ENCODE results near the gene VPS11.
"Not testable (repeated sequence)": the region's sequence is repeated elsewhere in the genome, so short reads cannot be mapped to it uniquely, and the experiment has no call there.

Gene VPS11

DNA sequence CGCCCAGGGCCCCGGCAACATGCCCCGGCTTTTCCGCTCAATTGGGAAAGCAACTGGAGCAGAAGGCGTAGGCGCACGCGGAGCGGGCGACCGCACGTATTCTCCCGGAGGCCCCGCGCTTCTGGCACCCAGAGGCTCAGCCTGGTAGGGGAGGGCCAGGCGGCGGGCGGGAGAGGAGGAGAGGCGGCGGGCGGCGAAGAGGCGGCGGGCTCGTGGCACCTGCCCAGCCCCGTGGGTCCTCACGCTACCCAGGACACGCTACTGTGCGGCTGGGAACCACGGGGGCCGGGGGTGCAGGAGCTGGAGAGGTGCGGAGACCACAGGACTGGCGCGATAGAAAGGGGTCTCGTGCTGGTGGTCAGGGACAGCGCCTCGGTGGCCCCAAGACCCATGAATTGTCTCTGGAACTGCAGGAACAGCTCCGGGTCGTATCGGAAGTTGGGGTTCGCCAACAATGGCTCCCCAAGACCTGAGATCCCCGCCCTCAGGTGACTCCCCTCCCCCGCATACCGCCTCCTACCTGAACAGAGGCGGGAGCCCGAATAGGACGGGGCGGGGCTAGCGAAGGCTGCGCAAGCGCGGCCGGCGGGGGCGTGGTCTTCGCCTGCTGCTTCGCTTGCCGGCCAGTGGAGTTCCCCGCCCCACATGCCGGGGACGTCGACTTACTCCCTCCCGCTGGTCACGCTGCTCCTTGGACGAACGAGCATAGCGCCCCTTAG lies 37.1 kb upstream of the VPS11 start, which contains the start of gene SLC37A4:
Gene SLC37A4, minus strand, starts transcription at position 549 of the 719 bp plus-strand sequence.
- H2BK15ac ChIP-seq (ENCODE audit: low read length): peak within 1 kb of the TSS; percentile 81
- H3K18ac ChIP-seq (ENCODE audit: low read length): peak within 1 kb of the TSS; percentile 94
- no peak within 1 kb of the TSS for H4K8ac ChIP-seq (ENCODE audit: low read depth, low read length)
- peak within 1 kb of the TSS; percentile 88 for H3K4me2 ChIP-seq (ENCODE audit: insufficient read depth, low read length, poor library complexity, severe bottlenecking)
- no peaks in the 10 kb centered on the region for H3K27me3 ChIP-seq (ENCODE audit: control insufficient read depth in 3 of 3, insufficient read depth in 3 of 3, low read depth in 1 of 3, low read length in 3 of 3)
- no peak within 1 kb of the TSS for H4K91ac ChIP-seq (ENCODE audit: low read depth, low read length, poor library complexity)
- H3K36me3 ChIP-seq (replicated peaks in 1 of 2; ENCODE audit: control insufficient read depth in 2 of 2, insufficient read depth in 2 of 2, low read length in 2 of 2): peaks cover 28 to 37% of the 10 kb centered on the region in 2 donors
- H2BK12ac ChIP-seq (ENCODE audit: low read length): peak within 1 kb of the TSS; percentile 85
- peak within 1 kb of the TSS; percentile 97 for H2AFZ ChIP-seq (ENCODE audit: low read length)
- H2AK5ac ChIP-seq (ENCODE audit: low read depth, low read length): peak within 1 kb of the TSS; percentile 82
- no peak within 1 kb of the TSS for H3K14ac ChIP-seq (ENCODE audit: low read length)
- H3K27ac ChIP-seq (replicated peaks; ENCODE audit: low read length): peak within 1 kb of the TSS; percentile 28
- peak within 1 kb of the TSS; percentile 98 for H3K9ac ChIP-seq (ENCODE audit: low read depth, low read length, poor library complexity)
- no peaks in the 10 kb centered on the region for H3K9me3 ChIP-seq (replicated peaks in 1 of 2; ENCODE audit: control insufficient read depth in 2 of 2, insufficient read depth in 1 of 2, low read depth in 1 of 2, low read length in 2 of 2)
- peaks cover 6 to 12% of the 10 kb centered on the region in 2 donors for H3K4me1 ChIP-seq (ENCODE audit: control insufficient read depth in 2 of 2, insufficient read depth in 1 of 2, low read depth in 1 of 2, low read length in 2 of 2)
- H2BK120ac ChIP-seq (ENCODE audit: low read depth, low read length): peak within 1 kb of the TSS; percentile 22
- WGBS, 2 donors (ENCODE audit: extremely low coverage in 2 of 2, insufficient read length in 2 of 2, insufficient replicate concordance in 1 of 2): no CpG with 5 or more reads among the region's 67 CpGs
- H3K4ac ChIP-seq (ENCODE audit: low read length): no peak within 1 kb of the TSS
- H3K79me1 ChIP-seq (ENCODE audit: low read depth, low read length): peaks cover 19% of the 10 kb centered on the region
- peak within 1 kb of the TSS; percentile 60 for H2BK5ac ChIP-seq (ENCODE audit: low read length)
- DNase-seq (ENCODE audit: low spot score): peak; percentile 93
- peak within 1 kb of the TSS; percentile 92 for H3K23ac ChIP-seq (ENCODE audit: low read depth, low read length, poor library complexity)
- H3K4me3 ChIP-seq (ENCODE audit: low read length in 2 of 2): peak within 1 kb of the TSS; percentile 88 to 89

DNA sequence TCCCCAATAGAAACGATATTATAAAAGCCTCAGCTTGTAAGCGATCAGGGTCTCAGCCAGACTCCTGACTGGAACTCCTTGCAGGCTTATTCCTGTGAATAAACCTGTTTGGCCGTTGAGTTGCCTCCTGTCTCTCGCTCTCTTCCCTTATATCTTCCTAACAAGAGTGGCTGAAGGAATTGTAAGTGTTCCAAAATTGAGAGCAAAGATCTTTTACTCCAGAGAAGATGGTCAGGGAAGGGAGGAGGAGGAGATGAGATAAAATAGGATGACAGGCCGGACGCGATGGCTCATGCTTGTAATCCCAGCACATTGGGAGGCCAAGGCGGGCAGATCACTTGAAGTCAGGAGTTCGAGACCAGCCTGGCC lies 35.7 kb upstream of the VPS11 start:
- H3K4me3 ChIP-seq (ENCODE audit: low read length in 2 of 2): no peak overlapping the region
- no peak overlapping the region for H3K4me2 ChIP-seq (ENCODE audit: insufficient read depth, low read length, poor library complexity, severe bottlenecking)
- no peaks in the 10 kb centered on the region for H3K9me3 ChIP-seq (replicated peaks in 1 of 2; ENCODE audit: control insufficient read depth in 2 of 2, insufficient read depth in 1 of 2, low read depth in 1 of 2, low read length in 2 of 2)
- no peak overlapping the region for H2BK15ac ChIP-seq (ENCODE audit: low read length)
- H3K36me3 ChIP-seq (replicated peaks in 1 of 2; ENCODE audit: control insufficient read depth in 2 of 2, insufficient read depth in 2 of 2, low read length in 2 of 2): peaks cover 15 to 23% of the 10 kb centered on the region in 2 donors
- H3K14ac ChIP-seq (ENCODE audit: low read length): no peak overlapping the region
- no peak overlapping the region for H2BK120ac ChIP-seq (ENCODE audit: low read depth, low read length)
- no peak overlapping the region for H2BK5ac ChIP-seq (ENCODE audit: low read length)
- H3K23ac ChIP-seq (ENCODE audit: low read depth, low read length, poor library complexity): no peak overlapping the region
- no peak overlapping the region for H3K4ac ChIP-seq (ENCODE audit: low read length)
- H3K4me1 ChIP-seq (ENCODE audit: control insufficient read depth in 2 of 2, insufficient read depth in 1 of 2, low read depth in 1 of 2, low read length in 2 of 2): peaks cover 6 to 12% of the 10 kb centered on the region in 2 donors
- no peak overlapping the region for H3K18ac ChIP-seq (ENCODE audit: low read length)
- H3K27me3 ChIP-seq (ENCODE audit: control insufficient read depth in 3 of 3, insufficient read depth in 3 of 3, low read depth in 1 of 3, low read length in 3 of 3): no peaks in the 10 kb centered on the region
- no peak overlapping the region for H3K27ac ChIP-seq (replicated peaks; ENCODE audit: low read length)
- peak overlapping the region; percentile 39 for H2AFZ ChIP-seq (ENCODE audit: low read length)
- DNase-seq (ENCODE audit: low spot score): no peak
- no peak overlapping the region for H4K91ac ChIP-seq (ENCODE audit: low read depth, low read length, poor library complexity)
- peaks cover 15% of the 10 kb centered on the region for H3K79me1 ChIP-seq (ENCODE audit: low read depth, low read length)
- H3K9ac ChIP-seq (ENCODE audit: low read depth, low read length, poor library complexity): no peak overlapping the region
- no CpG with 5 or more reads among the region's 9 CpGs for WGBS, 2 donors (ENCODE audit: extremely low coverage in 2 of 2, insufficient read length in 2 of 2, insufficient replicate concordance in 1 of 2)
- H4K8ac ChIP-seq (ENCODE audit: low read depth, low read length): no peak overlapping the region
- no peak overlapping the region for H2AK5ac ChIP-seq (ENCODE audit: low read depth, low read length)
- no peak overlapping the region for H2BK12ac ChIP-seq (ENCODE audit: low read length)

DNA sequence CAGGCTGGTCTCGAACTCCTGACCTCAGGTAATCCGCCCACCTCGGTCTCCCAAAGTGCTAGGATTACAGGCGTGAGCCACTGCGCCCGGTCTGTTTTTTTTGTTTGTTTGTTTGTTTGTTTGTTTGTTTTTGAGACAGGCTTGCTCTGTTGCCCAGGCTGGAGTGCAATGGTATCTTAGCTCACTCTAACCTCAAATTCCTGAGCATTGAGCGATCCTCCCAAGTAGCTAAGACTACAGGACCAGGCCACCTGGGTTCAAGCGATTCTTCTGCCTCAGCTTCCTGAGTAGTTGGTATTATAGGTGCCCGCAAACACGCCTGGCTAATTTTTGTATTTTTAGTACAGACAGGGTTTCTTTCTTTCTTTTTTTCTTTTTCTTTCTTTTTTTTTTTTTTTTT lies 34.2 kb upstream of the VPS11 start:
- not testable (repeated sequence) for H4K91ac ChIP-seq (ENCODE audit: low read depth, low read length, poor library complexity); H3K9me3 ChIP-seq (replicated peaks in 1 of 2; ENCODE audit: control insufficient read depth in 2 of 2, insufficient read depth in 1 of 2, low read depth in 1 of 2, low read length in 2 of 2); H3K4ac ChIP-seq (ENCODE audit: low read length); H2AK5ac ChIP-seq (ENCODE audit: low read depth, low read length); H2BK5ac ChIP-seq (ENCODE audit: low read length); H3K79me1 ChIP-seq (ENCODE audit: low read depth, low read length); H3K4me2 ChIP-seq (ENCODE audit: insufficient read depth, low read length, poor library complexity, severe bottlenecking); H3K27ac ChIP-seq (replicated peaks; ENCODE audit: low read length); H2BK120ac ChIP-seq (ENCODE audit: low read depth, low read length); H2AFZ ChIP-seq (ENCODE audit: low read length); H3K9ac ChIP-seq (ENCODE audit: low read depth, low read length, poor library complexity); H2BK12ac ChIP-seq (ENCODE audit: low read length); H3K18ac ChIP-seq (ENCODE audit: low read length); H2BK15ac ChIP-seq (ENCODE audit: low read length); H3K36me3 ChIP-seq (replicated peaks in 1 of 2; ENCODE audit: control insufficient read depth in 2 of 2, insufficient read depth in 2 of 2, low read length in 2 of 2); H3K14ac ChIP-seq (ENCODE audit: low read length); H4K8ac ChIP-seq (ENCODE audit: low read depth, low read length); H3K4me3 ChIP-seq (ENCODE audit: low read length in 2 of 2); DNase-seq (ENCODE audit: low spot score); H3K27me3 ChIP-seq (ENCODE audit: control insufficient read depth in 3 of 3, insufficient read depth in 3 of 3, low read depth in 1 of 3, low read length in 3 of 3); H3K23ac ChIP-seq (ENCODE audit: low read depth, low read length, poor library complexity)
- no CpG with 5 or more reads among the region's 10 CpGs for WGBS, 2 donors (ENCODE audit: extremely low coverage in 2 of 2, insufficient read length in 2 of 2, insufficient replicate concordance in 1 of 2)
- peaks cover 6 to 12% of the 10 kb centered on the region in 2 donors for H3K4me1 ChIP-seq (ENCODE audit: control insufficient read depth in 2 of 2, insufficient read depth in 1 of 2, low read depth in 1 of 2, low read length in 2 of 2)

DNA sequence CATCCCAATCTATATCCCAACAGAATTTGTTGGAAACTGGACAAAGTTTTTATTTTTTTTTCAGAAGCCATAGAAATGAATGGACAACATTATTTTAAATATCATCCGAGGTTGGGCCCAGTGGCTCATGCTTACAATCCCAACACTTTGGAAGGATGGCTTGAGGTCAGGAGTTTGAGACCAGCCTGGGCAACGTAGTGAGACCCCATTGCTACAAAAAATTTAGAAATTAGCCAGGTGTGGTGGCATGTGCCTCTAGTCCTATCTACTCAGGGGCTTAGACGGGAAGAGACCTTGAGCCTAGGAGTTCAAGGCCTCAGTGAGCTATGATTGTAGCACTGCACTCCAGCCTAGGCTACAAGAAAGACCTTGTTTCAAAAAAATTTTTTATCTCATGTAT lies 32.8 kb upstream of the VPS11 start:
- Histone ChIP-seq H4K91ac (ENCODE audit: low read depth, low read length, poor library complexity) (no peak overlapping the region), H3K9me3 (replicated peaks in 1 of 2; ENCODE audit: control insufficient read depth in 2 of 2, insufficient read depth in 1 of 2, low read depth in 1 of 2, low read length in 2 of 2) (no peaks in the 10 kb centered on the region), H2BK5ac (ENCODE audit: low read length) (no peak overlapping the region), H2AK5ac (ENCODE audit: low read depth, low read length) (no peak overlapping the region), H2AFZ (ENCODE audit: low read length) (no peak overlapping the region), H2BK120ac (ENCODE audit: low read depth, low read length) (no peak overlapping the region), H3K14ac (ENCODE audit: low read length) (no peak overlapping the region), H4K8ac (ENCODE audit: low read depth, low read length) (no peak overlapping the region), H2BK12ac (ENCODE audit: low read length) (no peak overlapping the region), H3K9ac (ENCODE audit: low read depth, low read length, poor library complexity) (no peak overlapping the region), H3K23ac (ENCODE audit: low read depth, low read length, poor library complexity) (no peak overlapping the region), H3K4ac (ENCODE audit: low read length) (no peak overlapping the region), H3K36me3 (replicated peaks in 1 of 2; ENCODE audit: control insufficient read depth in 2 of 2, insufficient read depth in 2 of 2, low read length in 2 of 2) (no peaks in the 10 kb centered on the region), H2BK15ac (ENCODE audit: low read length) (no peak overlapping the region), H3K4me2 (ENCODE audit: insufficient read depth, low read length, poor library complexity, severe bottlenecking) (no peak overlapping the region), H3K27ac (replicated peaks; ENCODE audit: low read length) (no peak overlapping the region), H3K27me3 (ENCODE audit: control insufficient read depth in 3 of 3, insufficient read depth in 3 of 3, low read depth in 1 of 3, low read length in 3 of 3) (no peaks in the 10 kb centered on the region), H3K18ac (ENCODE audit: low read length) (no peak overlapping the region), H3K4me3 (ENCODE audit: low read length in 2 of 2) (no peak overlapping the region), H3K4me1 (ENCODE audit: control insufficient read depth in 2 of 2, insufficient read depth in 1 of 2, low read depth in 1 of 2, low read length in 2 of 2) (peaks cover 0 to 3% of the 10 kb centered on the region in 2 donors), H3K79me1 (ENCODE audit: low read depth, low read length) (peaks cover 7% of the 10 kb centered on the region)
- no CpG with 5 or more reads among the region's 3 CpGs for WGBS, 2 donors (ENCODE audit: extremely low coverage in 2 of 2, insufficient read length in 2 of 2, insufficient replicate concordance in 1 of 2)
- DNase-seq (ENCODE audit: low spot score): no peak
